Measurements from ENCODE around the gene SPR.

The SPR gene

GRCh38 chr2:72933207-72933606 lies 46.0 kb downstream of the SPR start:
- DNase-seq: no peak

GRCh38 chr2:72933646-72934151 lies 46.5 kb downstream of the SPR start:
- no peak for DNase-seq

- DNase-seq: peak; percentile 56
Measured at GRCh38 chr2:72934683-72935610, 47.7 kb downstream of the SPR start.

- DNase-seq: no peak
Measured at GRCh38 chr2:72935611-72935957, 48.4 kb downstream of the SPR start.

GRCh38 chr2:72936660-72937355 lies 49.6 kb downstream of the SPR start:
- no peak for DNase-seq

- no peak for DNase-seq
Measured at GRCh38 chr2:72937356-72937669, 50.1 kb downstream of the SPR start.

- DNase-seq: no peak
Measured at GRCh38 chr2:72938455-72938854, 51.2 kb downstream of the SPR start.

- DNase-seq: no peak
Measured at GRCh38 chr2:72940361-72940760, 53.2 kb downstream of the SPR start.

- DNase-seq: no peak
Measured at GRCh38 chr2:72940786-72941185, 53.6 kb downstream of the SPR start.
